Fibroblast of mammary gland (primary cell): Measurements from ENCODE around the gene P4HTM.

Experiments
- DNase-seq: peaks from one replicate; pipeline ENCODE4 v3.0.0-alpha.2; 2010; ENCODE audit warnings: low read depth
- H3K4me3 ChIP-seq: 2 replicates; pipeline ENCODE4 v1.5.1; 2011; ENCODE audit warnings: low read depth, mild to moderate bottlenecking, low read length, moderate library complexity; ENCODE audit not compliant: control insufficient read depth
- TF ChIP-seq, protein P1 (sequence below): conservative IDR thresholded peaks from 2 replicates; pipeline ENCODE4 v1.5.1; 2011; ENCODE audit warnings: low read depth, low read length, inconsistent platforms; ENCODE audit not compliant: control insufficient read depth, insufficient read depth

The P4HTM gene

DNA sequence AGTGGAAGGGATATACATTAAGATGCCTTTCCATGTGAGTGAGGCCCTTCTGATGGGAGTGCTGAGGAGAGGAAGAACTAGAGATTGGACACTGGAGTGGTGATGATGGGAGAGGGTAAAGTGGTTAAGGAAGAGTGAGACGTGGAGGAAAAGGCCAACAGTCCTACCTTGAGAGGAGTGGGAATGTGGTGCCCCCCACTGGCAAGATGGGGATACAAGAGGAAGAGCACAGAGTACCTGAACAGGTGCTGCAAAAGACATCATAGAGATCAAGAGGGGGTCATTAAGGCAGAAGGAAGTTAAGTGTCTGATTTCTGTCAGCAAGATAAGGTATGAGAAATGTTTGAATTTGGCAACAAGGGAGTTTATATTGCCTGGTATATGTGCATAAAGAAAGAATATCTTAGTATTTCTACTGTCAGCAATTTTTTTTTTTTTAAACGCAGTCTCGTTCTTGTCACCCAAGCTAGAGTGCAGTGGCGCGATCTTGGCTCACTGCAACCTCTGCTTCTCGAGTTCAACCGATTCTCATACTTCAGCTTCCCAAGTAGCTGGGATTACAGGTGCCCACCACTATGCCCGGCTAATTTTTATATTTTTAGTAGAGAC is 37.4 kb upstream of the P4HTM start:
- no peak overlapping the region for H3K4me3 ChIP-seq
- DNase-seq: peak; percentile 18

DNA sequence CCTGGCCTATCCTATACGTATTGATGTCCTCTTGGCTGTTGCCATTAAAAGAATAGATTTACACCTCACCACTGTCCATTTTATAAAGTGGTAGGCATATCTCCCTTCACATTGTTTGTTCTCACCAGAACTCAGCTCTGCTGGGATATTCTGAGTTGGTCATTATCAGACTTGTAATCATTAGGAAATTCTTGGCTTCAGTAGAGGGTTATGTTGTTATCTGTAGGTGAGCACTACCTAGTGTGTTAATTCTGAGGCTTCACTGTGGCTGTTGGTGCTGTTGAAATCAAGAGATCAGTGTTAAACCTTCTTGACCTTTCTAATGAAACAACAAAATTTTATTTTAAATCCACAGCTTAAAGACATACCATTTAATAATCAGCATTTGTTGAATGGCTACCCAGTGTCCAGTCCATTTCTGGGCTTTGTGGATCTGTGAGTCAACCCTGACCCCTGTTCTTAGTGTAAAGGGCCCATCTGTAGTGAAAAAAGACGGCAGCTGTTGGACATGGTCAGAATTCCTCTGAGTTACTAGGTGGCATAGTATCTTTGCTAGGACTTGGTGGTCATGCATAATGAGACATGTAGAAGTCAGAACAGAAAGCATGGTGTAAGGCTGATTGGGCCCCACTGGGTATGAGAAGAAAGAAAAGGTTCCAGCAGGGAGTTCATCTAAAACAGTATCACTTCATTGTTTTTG is 32.9 kb upstream of the P4HTM start:
- no peak for DNase-seq
- H3K4me3 ChIP-seq: no peak overlapping the region
- TF ChIP-seq, protein P1, sequence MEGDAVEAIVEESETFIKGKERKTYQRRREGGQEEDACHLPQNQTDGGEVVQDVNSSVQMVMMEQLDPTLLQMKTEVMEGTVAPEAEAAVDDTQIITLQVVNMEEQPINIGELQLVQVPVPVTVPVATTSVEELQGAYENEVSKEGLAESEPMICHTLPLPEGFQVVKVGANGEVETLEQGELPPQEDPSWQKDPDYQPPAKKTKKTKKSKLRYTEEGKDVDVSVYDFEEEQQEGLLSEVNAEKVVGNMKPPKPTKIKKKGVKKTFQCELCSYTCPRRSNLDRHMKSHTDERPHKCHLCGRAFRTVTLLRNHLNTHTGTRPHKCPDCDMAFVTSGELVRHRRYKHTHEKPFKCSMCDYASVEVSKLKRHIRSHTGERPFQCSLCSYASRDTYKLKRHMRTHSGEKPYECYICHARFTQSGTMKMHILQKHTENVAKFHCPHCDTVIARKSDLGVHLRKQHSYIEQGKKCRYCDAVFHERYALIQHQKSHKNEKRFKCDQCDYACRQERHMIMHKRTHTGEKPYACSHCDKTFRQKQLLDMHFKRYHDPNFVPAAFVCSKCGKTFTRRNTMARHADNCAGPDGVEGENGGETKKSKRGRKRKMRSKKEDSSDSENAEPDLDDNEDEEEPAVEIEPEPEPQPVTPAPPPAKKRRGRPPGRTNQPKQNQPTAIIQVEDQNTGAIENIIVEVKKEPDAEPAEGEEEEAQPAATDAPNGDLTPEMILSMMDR: no peak

More for the DNA sequence above, 37.4 kb upstream of the P4HTM start:
- TF ChIP-seq, protein P1: peak; percentile 31

DNA sequence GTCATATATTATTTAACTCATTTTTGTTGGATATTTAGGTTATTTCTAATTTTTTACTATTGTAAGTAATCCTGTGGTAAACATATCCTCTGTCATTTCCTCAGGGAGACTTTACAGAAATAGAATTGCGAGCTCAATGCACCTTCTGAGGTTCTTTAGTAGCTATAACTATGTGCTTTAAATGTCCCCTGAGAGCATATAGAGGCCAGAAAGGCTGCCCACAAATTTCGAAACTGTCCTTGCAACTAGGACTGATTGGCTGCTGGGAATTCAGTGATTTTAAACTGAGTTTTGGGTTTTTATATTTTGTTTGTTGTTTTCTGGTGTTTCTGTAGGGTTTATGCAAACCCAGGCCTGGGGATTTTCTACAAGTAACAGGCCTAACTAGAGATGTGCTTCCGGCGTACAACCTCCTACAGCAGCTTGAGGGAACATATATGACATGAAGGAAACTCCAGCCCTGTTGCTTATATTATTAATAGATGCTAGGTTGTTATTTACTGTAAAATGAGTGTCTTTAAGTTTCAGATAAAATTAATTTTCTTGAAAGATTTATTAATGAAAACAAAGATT is 29.1 kb upstream of the P4HTM start:
- peak; percentile 68 for DNase-seq
- H3K4me3 ChIP-seq: no peak overlapping the region
- TF ChIP-seq, protein P1: no peak

DNA sequence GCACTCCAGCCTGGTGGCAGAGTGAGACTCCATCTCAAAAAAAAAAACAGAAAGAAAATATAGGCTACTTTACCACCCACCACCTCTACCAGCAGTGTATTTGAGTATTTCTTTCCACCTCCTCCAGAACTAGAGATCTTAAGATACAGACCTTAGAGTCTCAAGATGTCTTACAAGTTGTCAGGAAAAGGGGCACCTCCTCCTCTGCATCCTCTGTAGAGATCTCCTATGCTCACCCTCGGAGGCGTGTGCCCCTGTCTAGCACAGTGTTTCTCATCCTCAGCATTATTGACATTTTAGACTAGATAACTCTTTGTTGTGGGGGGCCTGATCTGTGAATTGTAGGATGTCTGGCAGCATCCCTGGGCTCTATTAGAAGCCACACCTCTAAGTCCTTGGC is 27.7 kb upstream of the P4HTM start:
- TF ChIP-seq, protein P1: no peak
- H3K4me3 ChIP-seq: no peak overlapping the region
- no peak for DNase-seq

DNA sequence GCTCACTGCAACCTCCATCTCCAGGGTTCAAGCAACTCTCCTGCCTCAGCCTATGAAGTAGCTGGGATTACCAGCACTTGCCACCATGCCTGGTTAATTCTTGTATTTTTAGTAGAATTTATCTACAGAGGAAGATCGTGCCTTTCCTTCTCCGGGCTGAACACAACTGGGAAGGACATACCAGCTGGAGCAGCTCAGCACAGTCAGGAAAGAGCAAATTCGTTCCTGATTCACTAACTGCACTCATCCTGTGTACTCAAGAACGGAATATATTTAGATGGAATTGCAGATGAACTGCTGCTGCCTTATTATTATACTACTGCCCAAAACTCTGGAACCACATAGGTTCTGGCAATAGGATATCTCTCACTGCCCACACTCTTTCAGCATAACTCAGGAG is 27.1 kb upstream of the P4HTM start:
- TF ChIP-seq, protein P1: no peak
- no peak overlapping the region for H3K4me3 ChIP-seq
- no peak for DNase-seq

DNA sequence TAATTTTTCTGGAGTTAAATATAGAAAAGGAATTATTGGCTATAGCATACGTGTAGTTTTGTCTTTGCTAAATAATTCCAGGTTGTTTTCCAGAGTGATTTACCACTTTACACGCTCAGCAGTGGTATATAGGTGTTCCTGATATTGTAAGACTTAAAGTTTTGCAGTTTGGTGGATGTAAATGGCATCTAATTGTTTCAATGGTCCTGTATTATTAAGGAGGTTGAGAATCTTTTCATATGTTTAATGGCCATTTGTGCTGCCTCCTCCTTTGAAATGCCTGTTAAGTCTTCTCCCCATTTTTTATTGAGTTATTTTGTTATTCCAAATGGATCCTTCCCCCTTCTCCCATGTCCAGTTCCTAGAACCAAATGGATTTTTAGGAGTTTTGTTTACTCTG is 26.4 kb upstream of the P4HTM start:
- no peak for DNase-seq
- no peak overlapping the region for H3K4me3 ChIP-seq
- TF ChIP-seq, protein P1: no peak
